Mesangial cell (primary cell): ENCODE data around the gene AAR2. TPM values are rescaled to one million over a fixed set of nuclear protein-coding genes. Genes with fewer than 3 reads are reported as not detected.

Experiments used
- total RNA-seq: library from RNA; depleted of rRNA; stranded (reverse); fragments of >200 nt; gene quantifications from 2 replicates; pipeline ENCODE4 v1.2.3, GENCODE V29; 2015

AAR2 gene, protein sequence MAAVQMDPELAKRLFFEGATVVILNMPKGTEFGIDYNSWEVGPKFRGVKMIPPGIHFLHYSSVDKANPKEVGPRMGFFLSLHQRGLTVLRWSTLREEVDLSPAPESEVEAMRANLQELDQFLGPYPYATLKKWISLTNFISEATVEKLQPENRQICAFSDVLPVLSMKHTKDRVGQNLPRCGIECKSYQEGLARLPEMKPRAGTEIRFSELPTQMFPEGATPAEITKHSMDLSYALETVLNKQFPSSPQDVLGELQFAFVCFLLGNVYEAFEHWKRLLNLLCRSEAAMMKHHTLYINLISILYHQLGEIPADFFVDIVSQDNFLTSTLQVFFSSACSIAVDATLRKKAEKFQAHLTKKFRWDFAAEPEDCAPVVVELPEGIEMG
- total RNA-seq: 33.2 and 35.9 TPM in 2 replicates

DNA sequence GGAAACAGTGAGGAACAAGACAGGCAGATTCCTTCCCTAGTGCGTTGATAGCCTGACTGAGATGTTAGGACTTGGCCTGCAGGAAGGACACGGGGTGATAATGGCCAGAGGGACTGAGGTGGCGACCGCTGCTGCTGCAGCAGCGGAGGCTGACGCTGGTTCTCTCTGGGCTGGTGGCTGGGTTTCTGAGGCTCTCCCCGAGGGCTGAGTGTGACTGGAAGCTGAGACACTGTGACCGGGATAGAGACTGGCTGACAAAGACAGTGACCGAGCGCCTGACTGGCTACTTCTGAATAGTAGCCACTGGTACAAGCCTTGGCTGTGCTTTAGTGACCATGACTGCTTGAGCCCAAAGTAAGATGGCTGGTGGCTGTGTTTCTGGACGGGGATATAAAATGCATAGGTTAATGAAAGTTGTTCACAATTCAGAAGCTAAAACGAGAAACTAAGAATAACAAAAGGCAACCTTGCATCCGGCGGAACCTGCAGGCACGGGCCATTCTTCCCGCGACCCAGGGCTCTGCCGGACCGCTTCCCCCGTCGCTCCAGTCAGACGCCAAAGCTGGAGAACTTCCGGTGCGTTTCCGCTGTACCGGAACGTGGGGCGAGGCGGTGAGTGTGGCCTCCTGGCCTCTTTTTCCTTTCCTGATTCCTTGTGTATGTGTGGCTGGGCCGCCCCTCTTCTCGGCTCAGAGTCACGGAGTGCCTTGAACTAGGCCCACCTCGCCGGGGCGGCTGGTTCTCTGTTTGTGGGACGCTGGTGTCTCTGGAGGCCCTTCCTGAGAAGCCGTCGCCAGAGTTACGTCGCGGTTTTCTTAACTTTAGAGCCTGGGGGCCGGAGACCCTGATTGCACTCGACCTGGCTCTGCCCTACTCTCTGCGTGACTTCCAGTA is at the start of gene AAR2:
Gene AAR2, plus strand, starts transcription at position 587 of the 894 bp plus-strand sequence. CDS start 3,391 bp downstream, outside the sequence.

GRCh38 chr20:36305602-36306551 is 69.6 kb downstream of the AAR2 start, which contains the start of gene DLGAP4:
TSS of gene DLGAP4 (plus strand) at chr20:36306339. CDS start at chr20:36431718, 125,379 bp downstream.

Other genes with a start within 250 kb of the AAR2 start
- gene EPB41L1, start 81.7 kb upstream of the AAR2 start, total RNA-seq: 13.0 and 42.7 TPM in 2 replicates
- gene DLGAP4, start 69.9 kb downstream of the AAR2 start, total RNA-seq: 53.4 and 82.0 TPM in 2 replicates